ENCODE measurements around the gene WDR18.

The WDR18 gene, protein sequence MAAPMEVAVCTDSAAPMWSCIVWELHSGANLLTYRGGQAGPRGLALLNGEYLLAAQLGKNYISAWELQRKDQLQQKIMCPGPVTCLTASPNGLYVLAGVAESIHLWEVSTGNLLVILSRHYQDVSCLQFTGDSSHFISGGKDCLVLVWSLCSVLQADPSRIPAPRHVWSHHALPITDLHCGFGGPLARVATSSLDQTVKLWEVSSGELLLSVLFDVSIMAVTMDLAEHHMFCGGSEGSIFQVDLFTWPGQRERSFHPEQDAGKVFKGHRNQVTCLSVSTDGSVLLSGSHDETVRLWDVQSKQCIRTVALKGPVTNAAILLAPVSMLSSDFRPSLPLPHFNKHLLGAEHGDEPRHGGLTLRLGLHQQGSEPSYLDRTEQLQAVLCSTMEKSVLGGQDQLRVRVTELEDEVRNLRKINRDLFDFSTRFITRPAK

DNA sequence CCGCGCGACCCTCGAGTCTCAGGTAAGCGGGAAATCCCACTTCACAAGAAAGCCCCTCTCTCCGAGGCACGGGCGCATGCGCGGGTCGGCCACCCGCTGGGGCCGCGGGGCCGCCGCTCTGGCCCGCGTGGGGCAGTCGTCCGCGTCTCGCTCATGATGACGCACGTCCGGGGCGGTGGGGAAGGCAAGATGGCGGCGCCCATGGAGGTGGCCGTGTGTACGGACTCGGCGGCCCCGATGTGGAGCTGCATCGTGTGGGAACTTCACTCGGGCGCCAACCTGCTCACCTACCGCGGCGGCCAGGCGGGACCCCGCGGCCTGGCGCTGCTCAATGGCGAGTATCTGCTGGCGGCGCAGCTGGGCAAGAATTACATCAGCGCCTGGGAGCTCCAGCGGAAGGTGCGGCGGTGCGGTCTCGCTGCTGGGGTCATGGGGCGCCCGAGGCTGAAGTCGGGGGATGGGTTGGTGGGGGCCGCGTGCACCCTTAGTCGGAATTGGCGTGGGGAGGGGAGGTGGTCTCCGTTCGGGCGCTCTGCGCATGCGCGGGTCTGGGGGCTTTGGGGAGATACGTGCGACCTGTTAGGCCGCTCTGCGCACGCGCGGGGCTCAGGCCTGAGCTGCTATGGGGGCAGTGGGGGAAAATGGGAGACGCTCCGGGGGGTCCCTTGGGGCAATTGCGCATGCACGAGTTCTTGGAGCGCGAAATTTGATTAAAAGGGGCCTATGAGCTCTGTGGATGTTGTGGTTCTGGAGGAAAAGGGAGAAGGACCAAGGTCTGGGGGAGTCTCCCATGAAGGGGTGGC is at the start of gene WDR18:
WDR18 (plus strand) TSS at position 181 of the 803 bp plus-strand sequence; CDS start at position 190, 9 bp downstream.
- peak; percentile 93 for ATAC-seq
- Mint-ChIP-seq H3K27me3 (no peaks in the 10 kb centered on the region), H3K4me3 (peak within 1 kb of the TSS; percentile 95), H3K4me1 (peaks cover 27% of the 10 kb centered on the region), H3K27ac (peak within 1 kb of the TSS; percentile 91), H3K36me3 (peaks cover 27% of the 10 kb centered on the region), H3K9me3 (no peaks in the 10 kb centered on the region)

DNA sequence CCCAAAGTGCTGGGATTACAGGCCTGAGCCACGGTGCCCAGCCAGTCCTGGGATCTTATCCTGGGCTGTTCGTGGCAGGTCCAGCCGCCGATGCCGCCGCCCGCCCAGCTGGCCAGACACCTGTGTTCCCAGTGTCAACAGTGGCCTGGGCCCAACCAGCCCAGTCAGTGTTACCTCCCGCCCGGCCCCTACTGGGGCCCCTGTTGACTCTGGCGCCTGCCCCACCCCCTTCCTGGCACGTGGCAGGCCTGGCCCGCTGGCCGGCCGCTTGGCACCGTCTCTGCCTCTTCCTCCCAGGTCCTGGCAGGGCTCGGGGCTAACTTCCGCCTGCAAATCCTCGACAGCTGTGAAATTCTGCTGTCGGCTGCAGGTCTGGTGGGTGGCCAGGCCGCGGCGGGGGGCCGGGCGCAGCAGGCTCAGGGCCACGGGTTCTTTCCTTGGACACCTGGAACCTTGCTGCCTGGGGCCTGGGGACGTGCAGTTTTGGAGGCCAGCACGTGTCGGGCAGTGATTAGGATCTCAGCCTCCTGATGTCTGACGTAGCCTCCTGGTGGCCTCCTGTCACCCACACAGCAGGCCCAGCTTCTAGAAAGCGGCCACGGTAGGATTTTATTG is 49.2 kb upstream of the WDR18 start:
- no peak for ATAC-seq
- peaks cover 69% of the 10 kb centered on the region for H3K4me1 Mint-ChIP-seq
- H3K27me3 Mint-ChIP-seq = no peaks in the 10 kb centered on the region
- no peaks in the 10 kb centered on the region for H3K9me3 Mint-ChIP-seq
- H3K27ac Mint-ChIP-seq = no peak overlapping the region
- H3K4me3 Mint-ChIP-seq = no peak overlapping the region
- H3K36me3 Mint-ChIP-seq = peaks cover 52% of the 10 kb centered on the region

DNA sequence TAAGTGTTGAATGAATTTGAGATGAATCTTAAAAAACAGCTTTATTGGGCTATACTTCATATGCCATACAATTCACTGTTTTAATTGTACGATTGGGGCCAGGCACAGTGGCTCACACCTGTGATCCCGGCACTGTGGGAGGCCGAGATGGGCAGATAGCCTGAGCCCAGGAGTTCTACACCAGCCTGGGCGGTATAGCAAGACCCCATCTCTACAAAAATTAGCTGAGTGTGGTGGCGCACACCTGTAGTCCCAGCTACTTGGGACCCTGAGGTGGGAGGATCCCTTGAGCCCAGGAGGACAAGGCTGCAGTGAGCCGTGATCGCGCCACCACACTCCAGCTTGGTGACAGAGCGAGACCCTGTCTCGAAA is 48.0 kb upstream of the WDR18 start:
- Mint-ChIP-seq H3K27ac (peak overlapping the region; percentile 81), H3K4me3 (no peak overlapping the region), H3K36me3 (peaks cover 56% of the 10 kb centered on the region), H3K9me3 (no peaks in the 10 kb centered on the region), H3K27me3 (no peaks in the 10 kb centered on the region), H3K4me1 (peaks cover 69% of the 10 kb centered on the region)
- ATAC-seq = no peak

DNA sequence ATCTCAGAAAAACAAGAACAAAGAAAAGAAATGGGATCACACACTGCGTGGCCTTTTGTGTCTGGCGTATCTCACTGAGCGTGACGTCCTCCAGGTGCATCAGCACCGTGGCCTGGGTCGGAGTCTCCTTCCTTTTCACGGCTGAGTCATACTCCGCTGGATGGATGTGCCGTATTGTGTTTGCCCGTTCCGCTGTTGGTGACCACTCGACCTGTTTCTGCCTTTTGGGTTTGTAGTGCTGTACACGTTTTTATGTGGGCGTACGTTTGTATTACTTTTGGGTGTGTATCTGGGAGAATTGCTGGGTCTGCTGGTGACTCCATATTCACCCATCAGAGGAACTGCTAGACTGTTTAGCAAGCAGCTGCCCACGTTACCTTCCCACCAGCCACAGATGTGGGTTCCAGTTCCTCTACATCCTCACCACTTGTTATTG is 46.9 kb upstream of the WDR18 start:
- Mint-ChIP-seq H3K9me3 (no peaks in the 10 kb centered on the region), H3K36me3 (peaks cover 56% of the 10 kb centered on the region), H3K27me3 (no peaks in the 10 kb centered on the region), H3K4me3 (peak overlapping the region; percentile 5), H3K4me1 (peaks cover 69% of the 10 kb centered on the region), H3K27ac (peak overlapping the region; percentile 81)
- peak; percentile 77 for ATAC-seq

DNA sequence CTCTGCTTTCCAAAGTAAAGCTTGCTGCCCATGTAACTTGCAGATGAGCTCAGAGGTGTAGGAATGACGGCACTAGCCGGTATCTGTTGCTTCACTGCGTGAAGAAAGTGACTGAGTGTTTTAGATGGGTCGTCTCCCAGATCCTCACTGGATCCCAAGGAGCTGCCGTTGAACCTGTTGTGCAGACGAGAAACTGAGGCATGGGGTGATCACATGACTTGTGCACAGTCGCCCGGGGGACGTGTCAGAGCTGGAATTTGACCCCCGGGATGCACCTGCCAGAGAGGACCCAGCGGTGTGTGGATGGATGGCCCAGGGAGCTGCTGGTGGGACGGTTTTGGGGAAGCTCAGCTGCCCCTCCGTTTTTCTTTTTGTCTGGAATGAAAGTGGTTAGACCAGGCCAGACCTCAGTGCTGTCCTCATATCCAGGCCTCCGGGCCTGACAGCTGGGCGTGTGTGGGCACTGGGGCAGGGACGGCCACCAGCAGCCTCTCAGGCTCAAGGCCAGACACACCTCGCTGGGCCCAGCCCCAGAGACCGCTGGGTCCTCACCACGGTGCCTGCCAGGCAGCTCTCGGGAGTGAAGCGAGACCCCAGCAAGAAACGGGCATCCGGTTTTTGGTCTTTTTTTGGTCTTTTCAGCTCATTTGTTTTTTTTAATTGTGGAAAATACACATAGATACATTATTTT is 45.8 kb upstream of the WDR18 start:
- Mint-ChIP-seq H3K27me3 (no peaks in the 10 kb centered on the region), H3K9me3 (no peaks in the 10 kb centered on the region), H3K27ac (peak overlapping the region; percentile 81), H3K4me1 (peaks cover 58% of the 10 kb centered on the region), H3K36me3 (peaks cover 60% of the 10 kb centered on the region), H3K4me3 (no peak overlapping the region)
- no peak for ATAC-seq

DNA sequence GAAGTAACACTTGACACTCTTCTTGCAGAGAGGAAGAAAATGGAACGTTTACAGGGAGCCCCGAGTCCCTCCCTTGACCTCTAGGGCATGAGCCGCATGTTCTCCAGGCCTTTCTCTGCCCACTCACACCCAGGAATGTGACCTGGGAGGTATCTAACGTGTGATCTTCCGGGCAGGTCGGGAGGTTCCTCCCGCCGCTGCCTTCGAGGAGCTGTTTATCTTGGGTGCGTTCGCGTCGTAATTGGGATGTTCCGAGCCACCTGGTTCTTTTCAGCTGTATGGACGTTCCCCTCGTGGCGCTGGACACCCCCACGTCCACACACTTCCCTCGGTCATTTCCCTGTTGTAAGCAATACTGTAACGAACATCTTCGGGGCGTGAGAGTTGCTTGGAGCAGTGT is 44.7 kb upstream of the WDR18 start:
- peak overlapping the region; percentile 78 for H3K4me3 Mint-ChIP-seq
- ATAC-seq = no peak
- H3K27me3 Mint-ChIP-seq = no peaks in the 10 kb centered on the region
- peak overlapping the region; percentile 92 for H3K27ac Mint-ChIP-seq
- H3K4me1 Mint-ChIP-seq = peaks cover 54% of the 10 kb centered on the region
- no peaks in the 10 kb centered on the region for H3K9me3 Mint-ChIP-seq
- peaks cover 70% of the 10 kb centered on the region for H3K36me3 Mint-ChIP-seq

DNA sequence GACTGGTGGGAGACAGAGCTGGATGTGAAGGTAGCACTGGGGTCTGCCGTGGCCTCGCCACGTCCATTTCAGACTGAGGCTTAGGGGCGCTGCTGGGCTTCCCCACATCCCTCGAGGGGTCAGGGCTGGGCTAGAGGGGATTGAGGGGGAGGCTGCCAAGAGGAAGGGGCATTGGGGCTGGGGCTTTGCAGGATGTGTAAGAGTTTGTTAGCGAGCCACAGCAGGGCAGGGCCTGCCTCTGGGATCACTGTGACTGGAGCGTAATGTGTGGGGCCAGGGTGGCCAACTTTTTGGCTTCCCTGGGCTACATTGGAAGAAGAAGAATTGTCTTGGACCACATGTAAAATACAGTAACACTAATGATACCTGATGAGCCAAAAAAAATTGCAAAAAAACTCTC is 44.2 kb upstream of the WDR18 start:
- peak overlapping the region; percentile 78 for H3K4me3 Mint-ChIP-seq

DNA sequence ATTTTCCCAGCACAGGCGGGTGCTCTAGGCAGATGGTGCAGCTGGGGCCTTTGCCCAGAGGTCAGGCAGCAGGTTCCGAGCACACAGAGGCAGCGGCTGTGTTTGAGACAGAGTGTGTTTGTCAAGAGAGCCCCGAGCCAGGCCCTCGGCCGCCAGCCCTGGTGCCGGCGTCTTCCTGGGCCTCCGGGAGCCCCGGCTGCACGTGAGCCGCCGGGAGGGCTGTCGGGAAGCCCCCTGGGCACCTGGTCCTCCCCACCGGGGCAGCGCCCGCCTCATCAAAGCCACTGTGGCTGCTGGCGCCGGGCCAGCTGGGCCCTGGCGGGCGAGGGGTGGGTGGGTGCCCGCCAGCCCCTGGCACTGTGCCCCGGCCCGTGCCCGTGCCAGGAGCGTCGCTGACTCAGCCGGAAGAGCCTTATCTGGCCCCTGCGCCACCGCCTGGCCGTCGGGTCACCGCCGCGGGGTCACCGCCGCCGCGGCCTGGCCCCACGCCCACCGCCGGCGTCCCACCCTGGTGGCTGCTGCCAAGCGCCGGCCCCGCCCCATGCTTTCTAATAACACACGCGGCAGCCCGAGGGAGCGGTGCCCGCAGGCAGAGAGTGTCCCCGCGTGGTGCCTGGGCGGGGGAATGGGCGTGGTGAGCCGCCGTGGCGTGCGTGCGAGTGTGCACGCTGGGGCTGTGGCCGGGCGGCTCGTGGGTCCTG is 43.4 kb upstream of the WDR18 start:
- Mint-ChIP-seq H3K4me1 (peaks cover 61% of the 10 kb centered on the region), H3K9me3 (no peaks in the 10 kb centered on the region), H3K36me3 (peaks cover 72% of the 10 kb centered on the region), H3K4me3 (peak overlapping the region; percentile 78), H3K27ac (peak overlapping the region; percentile 92), H3K27me3 (no peaks in the 10 kb centered on the region)
- peak; percentile 76 for ATAC-seq

More for the DNA sequence above, 44.2 kb upstream of the WDR18 start:
- no peak for ATAC-seq
- Mint-ChIP-seq H3K4me1 (peaks cover 58% of the 10 kb centered on the region), H3K27ac (peak overlapping the region; percentile 92), H3K9me3 (no peaks in the 10 kb centered on the region), H3K36me3 (peaks cover 75% of the 10 kb centered on the region), H3K27me3 (no peaks in the 10 kb centered on the region)

DNA sequence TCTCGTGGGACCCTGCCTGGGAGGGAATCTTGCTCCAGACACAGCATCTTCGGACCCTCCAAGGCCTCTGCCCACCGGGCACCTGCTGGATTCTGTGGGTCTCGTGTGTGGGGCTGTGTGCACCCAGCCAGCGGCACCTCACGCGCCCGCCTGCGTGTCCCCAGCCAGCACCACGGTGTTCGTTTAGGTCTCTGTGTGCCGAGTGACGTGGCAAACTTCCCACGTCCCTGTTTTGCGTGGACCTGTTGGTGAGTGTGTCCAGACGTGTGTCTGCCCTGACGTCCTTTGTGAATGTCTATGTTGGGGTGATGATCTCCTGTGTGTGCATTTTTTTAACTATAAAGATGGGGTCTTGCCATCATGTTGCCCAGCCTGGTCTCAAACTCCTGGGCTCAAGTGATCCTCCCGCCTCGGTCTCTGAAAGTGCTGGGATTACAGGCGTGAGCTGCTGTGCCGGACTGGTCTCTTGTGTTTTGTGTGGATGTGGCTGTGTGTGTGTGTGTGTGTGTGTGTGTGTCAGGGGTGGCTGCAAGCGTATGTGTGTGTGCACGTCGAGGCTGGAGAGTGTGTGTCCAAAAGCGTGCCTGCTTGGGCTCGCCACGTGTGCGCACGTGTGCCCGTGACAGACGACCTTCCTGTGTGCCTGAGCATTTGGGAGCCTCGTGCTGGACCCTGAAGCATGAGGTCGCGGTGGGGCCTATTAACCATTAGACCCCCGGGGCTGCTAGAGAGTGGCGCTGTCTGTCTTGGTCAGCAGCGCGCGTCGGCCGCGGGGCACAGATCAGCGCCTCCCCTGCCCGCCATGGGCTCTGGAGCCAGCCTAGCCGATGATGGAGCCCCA is 42.6 kb upstream of the WDR18 start:
- ATAC-seq = no peak
- H3K36me3 Mint-ChIP-seq = peaks cover 68% of the 10 kb centered on the region
- H3K27ac Mint-ChIP-seq = peak overlapping the region; percentile 92
- H3K4me3 Mint-ChIP-seq = peak overlapping the region; percentile 76
- peaks cover 63% of the 10 kb centered on the region for H3K4me1 Mint-ChIP-seq
- no peaks in the 10 kb centered on the region for H3K9me3 Mint-ChIP-seq
- no peaks in the 10 kb centered on the region for H3K27me3 Mint-ChIP-seq

DNA sequence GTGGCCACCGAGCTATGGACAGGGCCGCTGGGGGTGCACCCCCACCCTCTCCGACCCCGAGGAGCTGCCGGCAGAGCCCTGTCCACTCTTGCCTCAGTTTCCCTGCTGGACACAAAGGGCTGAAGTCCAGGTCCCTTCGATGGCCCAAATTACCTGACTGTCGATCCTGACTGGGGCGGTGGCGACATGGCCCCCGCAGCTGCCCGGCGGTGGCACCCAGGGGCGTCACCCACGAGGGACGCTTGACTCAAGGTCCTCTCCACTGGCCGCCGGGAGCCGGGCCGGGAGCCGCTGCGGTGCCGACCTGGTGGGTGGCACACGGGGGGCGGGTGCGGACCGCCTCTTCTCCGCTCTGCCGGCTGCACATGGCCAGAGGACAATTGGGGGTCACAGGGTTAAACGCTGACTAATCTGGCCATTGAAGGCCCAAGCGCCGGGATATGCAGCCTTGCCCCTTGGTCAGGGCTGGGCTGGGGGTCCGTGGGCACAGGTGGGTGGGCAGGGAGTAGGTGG is 42.0 kb upstream of the WDR18 start:
- Mint-ChIP-seq H3K9me3 (no peaks in the 10 kb centered on the region), H3K4me3 (peak overlapping the region; percentile 36), H3K4me1 (peaks cover 63% of the 10 kb centered on the region), H3K27me3 (no peaks in the 10 kb centered on the region), H3K27ac (peak overlapping the region; percentile 92), H3K36me3 (peaks cover 62% of the 10 kb centered on the region)
- no peak for ATAC-seq

DNA sequence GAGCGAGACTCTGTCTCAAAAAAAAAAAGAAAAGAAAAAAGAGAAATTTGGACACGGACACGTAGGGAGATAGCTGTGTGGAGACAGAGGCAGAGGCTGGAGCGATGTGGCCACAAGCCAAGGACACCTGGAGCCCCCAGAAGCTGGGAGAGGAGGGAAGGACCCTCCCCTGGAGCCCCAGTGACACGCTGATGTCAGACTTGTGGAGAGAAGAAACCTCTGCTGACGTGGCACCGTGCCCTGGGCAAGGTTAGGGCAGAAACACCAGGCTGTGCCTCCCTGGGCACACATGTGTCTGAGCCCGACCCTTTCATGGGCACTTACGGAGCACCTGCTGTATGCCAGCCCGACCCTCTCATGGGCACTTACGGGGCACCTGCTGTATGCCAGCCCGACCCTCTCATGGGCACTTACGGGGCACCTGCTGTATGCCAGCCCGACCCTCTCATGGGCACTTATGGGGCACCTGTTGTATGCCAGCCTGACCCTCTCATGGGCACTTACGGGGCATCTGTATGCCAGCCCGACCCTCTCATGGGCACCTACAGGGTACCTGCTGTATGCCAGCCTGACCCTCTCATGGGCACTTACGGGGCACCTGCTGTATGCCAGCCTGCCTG is 40.5 kb upstream of the WDR18 start:
- H3K27ac Mint-ChIP-seq = peak overlapping the region; percentile 78
- no peak overlapping the region for H3K4me3 Mint-ChIP-seq
- no peaks in the 10 kb centered on the region for H3K9me3 Mint-ChIP-seq
- no peaks in the 10 kb centered on the region for H3K27me3 Mint-ChIP-seq
- H3K4me1 Mint-ChIP-seq = peaks cover 63% of the 10 kb centered on the region
- ATAC-seq = no peak
- H3K36me3 Mint-ChIP-seq = peaks cover 55% of the 10 kb centered on the region

DNA sequence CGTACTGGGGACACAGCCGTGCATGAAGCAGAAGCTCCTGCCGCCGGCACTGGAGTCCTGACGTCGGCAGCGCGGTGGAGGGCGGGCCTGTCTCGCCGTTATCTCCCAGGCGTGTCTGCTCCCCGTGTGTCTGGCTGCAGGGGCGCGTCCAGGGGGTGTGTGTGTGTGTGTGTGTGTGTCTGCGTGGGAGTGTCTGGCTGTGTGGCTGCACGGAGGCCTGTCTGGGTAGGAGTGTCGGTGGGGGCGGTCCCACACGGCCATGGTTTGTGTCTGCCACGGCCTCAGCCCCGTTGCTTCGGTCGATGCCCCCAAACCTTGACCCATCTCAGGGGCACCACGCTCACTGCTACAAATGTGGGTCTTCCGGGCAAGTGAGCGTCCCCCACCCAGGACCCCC is 40.0 kb upstream of the WDR18 start:
- no peak for ATAC-seq
- Mint-ChIP-seq H3K27ac (peak overlapping the region; percentile 78), H3K4me3 (peak overlapping the region; percentile 18)

DNA sequence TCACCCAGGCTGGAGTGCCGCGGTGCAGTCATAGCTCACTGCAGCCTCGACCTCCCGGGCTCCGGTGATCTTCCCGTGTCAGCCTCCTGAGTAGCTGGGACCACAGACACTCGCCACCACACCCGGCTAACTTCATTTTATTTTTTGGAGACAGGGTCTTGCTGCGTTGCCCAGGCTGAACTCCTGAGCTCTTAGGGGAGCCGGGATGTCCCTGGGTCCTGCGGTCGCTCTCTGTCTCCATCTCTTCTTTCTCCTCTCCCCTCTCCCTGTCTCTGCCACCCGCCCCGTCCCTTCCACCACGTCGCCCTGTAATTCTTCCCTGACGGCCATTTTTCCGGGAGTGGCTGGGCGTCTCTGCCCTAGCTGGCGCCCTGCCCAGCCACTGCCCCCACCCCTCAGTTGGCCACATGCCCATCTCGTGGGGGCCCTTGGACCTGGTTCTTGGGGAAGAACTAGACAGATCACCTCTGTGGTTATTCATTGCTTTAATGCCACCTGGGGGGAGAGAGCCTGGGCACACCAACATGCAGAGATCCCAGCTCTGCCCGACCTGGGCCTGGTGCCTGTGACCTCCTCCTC is 39.4 kb upstream of the WDR18 start:
- ATAC-seq = no peak
- peak overlapping the region; percentile 78 for H3K27ac Mint-ChIP-seq
- no peaks in the 10 kb centered on the region for H3K27me3 Mint-ChIP-seq
- peaks cover 65% of the 10 kb centered on the region for H3K4me1 Mint-ChIP-seq
- H3K4me3 Mint-ChIP-seq = no peak overlapping the region
- no peaks in the 10 kb centered on the region for H3K9me3 Mint-ChIP-seq
- peaks cover 50% of the 10 kb centered on the region for H3K36me3 Mint-ChIP-seq

More for the DNA sequence above, 40.0 kb upstream of the WDR18 start:
- no peaks in the 10 kb centered on the region for H3K9me3 Mint-ChIP-seq
- H3K36me3 Mint-ChIP-seq = peaks cover 56% of the 10 kb centered on the region
- H3K27me3 Mint-ChIP-seq = no peaks in the 10 kb centered on the region
- H3K4me1 Mint-ChIP-seq = peaks cover 65% of the 10 kb centered on the region
